SK-N-SH (cell line): ENCODE results near the gene CCDC174. TPM values are rescaled to one million over a fixed set of nuclear protein-coding genes. Genes with fewer than 3 reads are reported as not detected.

ENCODE experiments used
- CTCF ChIA-PET: fragments of 300-600, 350-600 bp; formaldehyde crosslinking; extraction: SDS; loops from one replicate; lab custom pipeline; 2021; lab: Yijun Ruan, JAX
- POLR2A ChIA-PET: fragments of 350-600 bp; sonication (Branson Sonifier 250); formaldehyde crosslinking; extraction: SDS; loops from one replicate; lab custom pipeline; 2020; ENCODE audit warnings: antibody characterized with exemption, inconsistent platforms; lab: Yijun Ruan, JAX
- DNase-seq: peaks from one replicate; pipeline ENCODE4 v3.0.0; 2012
- H2AFZ ChIP-seq: fragments of 200-600 bp; sonication (generic); 2 replicates; pipeline ENCODE4 v1.8.1; 2016; ENCODE audit warnings: antibody characterized with exemption, mild to moderate bottlenecking, low read depth
- H3F3A ChIP-seq: fragments of 200-600 bp; sonication (generic); replicated peaks from 2 replicates; pipeline ENCODE3; 2016; ENCODE audit warnings: antibody characterized with exemption, mild to moderate bottlenecking; ENCODE audit not compliant: insufficient read depth
- H3K27ac ChIP-seq, 2 experiments: fragments of 200-500 bp in 1 of 2; fragments of 200-600 bp in 1 of 2; sonication (Bioruptor generic) in 1 of 2; sonication (generic), shearing (Covaris generic) in 1 of 2; 2 replicates each; pipeline versions ENCODE4 v1.5.1 to v1.6.1; 2014 to 2016; ENCODE audit warnings: low read depth in 2 of 2, inconsistent platforms in 1 of 2, low read length in 1 of 2, mild to moderate bottlenecking in 1 of 2, mixed read lengths in 1 of 2
- H3K27me3 ChIP-seq: fragments of 200-600 bp; sonication (generic), shearing (Covaris generic); 2 replicates; pipeline ENCODE4 v1.6.1; 2016; ENCODE audit warnings: mixed run types; ENCODE audit not compliant: insufficient read depth
- H3K36me3 ChIP-seq, 2 experiments: fragments of 200-500 bp in 1 of 2; fragments of 200-600 bp in 1 of 2; sonication (Bioruptor generic) in 1 of 2; sonication (generic) in 1 of 2; replicated peaks in 1 of 2; 2 replicates each; pipeline versions ENCODE3 to v1.5.1; 2014 to 2016; ENCODE audit warnings: low read length in 1 of 2, mild to moderate bottlenecking in 1 of 2; ENCODE audit not compliant: insufficient read depth in 2 of 2, control insufficient read depth in 1 of 2
- H3K4me1 ChIP-seq, 2 experiments: fragments of 200-500 bp in 1 of 2; fragments of 200-600 bp in 1 of 2; sonication (Bioruptor generic) in 1 of 2; sonication (generic), shearing (Covaris generic) in 1 of 2; 2 replicates each; pipeline versions ENCODE4 v1.5.1 to v1.6.1; 2014 to 2016; ENCODE audit warnings: low read depth in 1 of 2, low read length in 1 of 2, mixed run types in 1 of 2; ENCODE audit not compliant: insufficient read depth in 2 of 2, control insufficient read depth in 1 of 2
- H3K4me2 ChIP-seq: fragments of 200-600 bp; sonication (generic), shearing (Covaris generic); 2 replicates; pipeline ENCODE4 v1.6.1; 2017; ENCODE audit warnings: mixed run types
- H3K4me3 ChIP-seq, 2 experiments: fragments of 200-500 bp in 1 of 2; fragments of 200-600 bp in 1 of 2; sonication (Bioruptor generic) in 1 of 2; sonication (generic), shearing (Covaris generic) in 1 of 2; 2 replicates each; pipeline versions ENCODE4 v1.5.1 to v1.8.1; 2014 to 2016; ENCODE audit warnings: low read depth in 2 of 2, inconsistent platforms in 1 of 2, low read length in 1 of 2, mild to moderate bottlenecking in 1 of 2, mixed read lengths in 1 of 2, moderate library complexity in 1 of 2
- H3K79me2 ChIP-seq: fragments of 200-600 bp; sonication (generic); 2 replicates; pipeline ENCODE4 v1.8.1; 2017; ENCODE audit warnings: mild to moderate bottlenecking; ENCODE audit not compliant: insufficient read depth
- H3K9ac ChIP-seq: fragments of 200-600 bp; sonication (generic); 2 replicates; pipeline ENCODE4 v1.6.1; 2017; ENCODE audit warnings: mixed run types
- H3K9me2 ChIP-seq: fragments of 200-600 bp; sonication (generic); 2 replicates; pipeline ENCODE4 v1.6.1; 2017; ENCODE audit warnings: mixed run types
- H3K9me3 ChIP-seq: fragments of 200-600 bp; sonication (generic); 2 replicates; pipeline ENCODE4 v1.6.1; 2017; ENCODE audit warnings: mixed run types, mild to moderate bottlenecking, moderate library complexity
- H4K20me1 ChIP-seq: fragments of 200-600 bp; sonication (generic); 2 replicates; pipeline ENCODE4 v1.6.1; 2017; ENCODE audit warnings: mild to moderate bottlenecking, mixed run types; ENCODE audit not compliant: insufficient read depth
- ELF1 ChIP-seq: IDR thresholded peaks from 2 replicates; pipeline ENCODE4 v1.4.0; 2012
- FOXJ3 ChIP-seq: sonication (generic); formaldehyde crosslinking; IDR thresholded peaks from 2 replicates; pipeline ENCODE4 v1.5.1; 2020; ENCODE audit warnings: mild to moderate bottlenecking, missing genetic modification reagents
- GABPA ChIP-seq: IDR thresholded peaks from 2 replicates; pipeline ENCODE4 v1.4.0; 2012; ENCODE audit warnings: low read depth, mild to moderate bottlenecking
- IRF3 ChIP-seq: fragments of 150-350 bp; IDR thresholded peaks from 2 replicates; pipeline ENCODE4 v1.6.1; 2016; ENCODE audit warnings: mild to moderate bottlenecking, low read depth, low read length
- JUND ChIP-seq: IDR thresholded peaks from 2 replicates; pipeline ENCODE4 v1.4.0; 2012
- MAX ChIP-seq: IDR thresholded peaks from 2 replicates; pipeline ENCODE4 v1.4.0; 2012; ENCODE audit warnings: low read depth
- MEF2A ChIP-seq: IDR thresholded peaks from 2 replicates; pipeline ENCODE4 v1.4.0; 2012; ENCODE audit warnings: low read depth, borderline replicate concordance
- MXI1 ChIP-seq: IDR thresholded peaks from 2 replicates; pipeline ENCODE4 v1.6.1; 2012; ENCODE audit warnings: mild to moderate bottlenecking, low read depth, low read length, improper control_type of control experiment
- NRF1 ChIP-seq: IDR thresholded peaks from 2 replicates; pipeline ENCODE4 v1.6.1; 2012; ENCODE audit warnings: low read depth, mild to moderate bottlenecking, low read length
- PBX3 ChIP-seq: IDR thresholded peaks from 2 replicates; pipeline ENCODE4; 2012
- POLR2AphosphoS5 ChIP-seq: IDR thresholded peaks from 2 replicates; pipeline ENCODE4 v1.6.1; 2012; ENCODE audit warnings: low read depth, low read length
- RAD21 ChIP-seq: IDR thresholded peaks from 2 replicates; pipeline ENCODE4 v1.6.1; 2012; ENCODE audit warnings: mild to moderate bottlenecking, low read length
- REST ChIP-seq: IDR thresholded peaks from 2 replicates; pipeline ENCODE4 v1.6.1; 2012; ENCODE audit warnings: mild to moderate bottlenecking, low read depth, low read length, moderate library complexity
- RFX5 ChIP-seq: IDR thresholded peaks from 2 replicates; pipeline ENCODE4 v1.6.1; 2012; ENCODE audit warnings: mild to moderate bottlenecking, improper control_type of control experiment, low read length
- RXRA ChIP-seq: IDR thresholded peaks from 2 replicates; pipeline ENCODE4 v1.4.0; 2012; ENCODE audit warnings: low read depth, mild to moderate bottlenecking, borderline replicate concordance
- SMC3 ChIP-seq: IDR thresholded peaks from 2 replicates; pipeline ENCODE4 v1.6.1; 2012; ENCODE audit warnings: low read depth, low read length, improper control_type of control experiment
- TCF12 ChIP-seq: IDR thresholded peaks from 2 replicates; pipeline ENCODE4 v1.4.0; 2012
- TEAD4 ChIP-seq: IDR thresholded peaks from 2 replicates; pipeline ENCODE4 v1.4.0; 2012; ENCODE audit warnings: mild to moderate bottlenecking, borderline replicate concordance; ENCODE audit not compliant: insufficient read depth
- ZBTB33 ChIP-seq: IDR thresholded peaks from 2 replicates; pipeline ENCODE4 v1.4.0; 2012; ENCODE audit warnings: low read depth, borderline replicate concordance
- WGBS: methylation state at CpG from one replicate; pipeline ENCODE4 v1.1.6; 2017; ENCODE audit warnings: low lambda C conversion rate; 5-methylcytosine and 5-hydroxymethylcytosine counted together
- polyA plus RNA-seq, 3 experiments: library from polyadenylated mRNA; depleted of rRNA; stranded (reverse); fragments of >200 nt; gene quantifications; 2 replicates each; pipeline ENCODE4 v1.2.3, GENCODE V29; 2012
- TF ChIP-seq, protein P1 (sequence below): fragments of 200-600 bp; sonication (generic); IDR thresholded peaks from 2 replicates; pipeline ENCODE4 v1.6.1; 2017; ENCODE audit warnings: antibody characterized with exemption, mild to moderate bottlenecking, moderate library complexity

Gene CCDC174
- polyA plus RNA-seq, 1 of the 3 experiments (the other 2 are of a cell fraction): 6.6 TPM

GRCh38 chr3:14721126-14721864, 69.7 kb downstream of the CCDC174 start:
- 16% methylated on average over 8 of the region's 8 CpGs for WGBS
- H4K20me1 ChIP-seq: no peaks in the 10 kb centered on the region
- H2AFZ ChIP-seq: no peak overlapping the region
- H3K36me3 ChIP-seq: no peaks in the 10 kb centered on the region
- no peaks in the 10 kb centered on the region for H3K9me3 ChIP-seq
- H3K4me3 ChIP-seq: no peak overlapping the region
- DNase-seq: no peak
- POLR2A ChIA-PET: no interaction called here
- H3K9me2 ChIP-seq: no peaks in the 10 kb centered on the region
- no peaks in the 10 kb centered on the region for H3K27me3 ChIP-seq
- CTCF ChIA-PET: no interaction called here
- no peaks in the 10 kb centered on the region for H3F3A ChIP-seq
- H3K9ac ChIP-seq: no peak overlapping the region
- H3K4me1 ChIP-seq: no peaks in the 10 kb centered on the region
- no peak overlapping the region for H3K4me2 ChIP-seq
- H3K27ac ChIP-seq: no peak overlapping the region
- no peaks in the 10 kb centered on the region for H3K79me2 ChIP-seq
- TF ChIP-seq IRF3 (no peak), ZBTB33 (no peak), MXI1 (no peak), JUND (no peak), TCF12 (no peak), FOXJ3 (CRISPR knock-in tag) (no peak), RXRA (no peak), MAX (no peak), SMC3 (no peak), ELF1 (no peak), NRF1 (no peak), POLR2AphosphoS5 (no peak), GABPA (no peak), RAD21 (no peak), RFX5 (no peak), TEAD4 (no peak), MEF2A (no peak), REST (no peak), PBX3 (no peak)
- TF ChIP-seq, protein P1, sequence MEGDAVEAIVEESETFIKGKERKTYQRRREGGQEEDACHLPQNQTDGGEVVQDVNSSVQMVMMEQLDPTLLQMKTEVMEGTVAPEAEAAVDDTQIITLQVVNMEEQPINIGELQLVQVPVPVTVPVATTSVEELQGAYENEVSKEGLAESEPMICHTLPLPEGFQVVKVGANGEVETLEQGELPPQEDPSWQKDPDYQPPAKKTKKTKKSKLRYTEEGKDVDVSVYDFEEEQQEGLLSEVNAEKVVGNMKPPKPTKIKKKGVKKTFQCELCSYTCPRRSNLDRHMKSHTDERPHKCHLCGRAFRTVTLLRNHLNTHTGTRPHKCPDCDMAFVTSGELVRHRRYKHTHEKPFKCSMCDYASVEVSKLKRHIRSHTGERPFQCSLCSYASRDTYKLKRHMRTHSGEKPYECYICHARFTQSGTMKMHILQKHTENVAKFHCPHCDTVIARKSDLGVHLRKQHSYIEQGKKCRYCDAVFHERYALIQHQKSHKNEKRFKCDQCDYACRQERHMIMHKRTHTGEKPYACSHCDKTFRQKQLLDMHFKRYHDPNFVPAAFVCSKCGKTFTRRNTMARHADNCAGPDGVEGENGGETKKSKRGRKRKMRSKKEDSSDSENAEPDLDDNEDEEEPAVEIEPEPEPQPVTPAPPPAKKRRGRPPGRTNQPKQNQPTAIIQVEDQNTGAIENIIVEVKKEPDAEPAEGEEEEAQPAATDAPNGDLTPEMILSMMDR: no peak
